Pericardium fibroblast (primary cell): ENCODE results near the gene THAP8. TPM values are rescaled to one million over a fixed set of nuclear protein-coding genes. Genes with fewer than 3 reads are reported as not detected.

Experiments
- total RNA-seq: library from RNA; depleted of rRNA; stranded (reverse); fragments of >200 nt; gene quantifications from 2 replicates; pipeline ENCODE4 v1.2.3, GENCODE V29; 2015

THAP8 gene, protein sequence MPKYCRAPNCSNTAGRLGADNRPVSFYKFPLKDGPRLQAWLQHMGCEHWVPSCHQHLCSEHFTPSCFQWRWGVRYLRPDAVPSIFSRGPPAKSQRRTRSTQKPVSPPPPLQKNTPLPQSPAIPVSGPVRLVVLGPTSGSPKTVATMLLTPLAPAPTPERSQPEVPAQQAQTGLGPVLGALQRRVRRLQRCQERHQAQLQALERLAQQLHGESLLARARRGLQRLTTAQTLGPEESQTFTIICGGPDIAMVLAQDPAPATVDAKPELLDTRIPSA
- total RNA-seq = 11.9 and 20.5 TPM in 2 replicates

GRCh38 chr19:36054119-36054732 is at the start of gene THAP8:
Gene THAP8, minus strand, starts transcription at chr19:36054285. Its CDS starts 68 bp downstream, at chr19:36054217.

DNA sequence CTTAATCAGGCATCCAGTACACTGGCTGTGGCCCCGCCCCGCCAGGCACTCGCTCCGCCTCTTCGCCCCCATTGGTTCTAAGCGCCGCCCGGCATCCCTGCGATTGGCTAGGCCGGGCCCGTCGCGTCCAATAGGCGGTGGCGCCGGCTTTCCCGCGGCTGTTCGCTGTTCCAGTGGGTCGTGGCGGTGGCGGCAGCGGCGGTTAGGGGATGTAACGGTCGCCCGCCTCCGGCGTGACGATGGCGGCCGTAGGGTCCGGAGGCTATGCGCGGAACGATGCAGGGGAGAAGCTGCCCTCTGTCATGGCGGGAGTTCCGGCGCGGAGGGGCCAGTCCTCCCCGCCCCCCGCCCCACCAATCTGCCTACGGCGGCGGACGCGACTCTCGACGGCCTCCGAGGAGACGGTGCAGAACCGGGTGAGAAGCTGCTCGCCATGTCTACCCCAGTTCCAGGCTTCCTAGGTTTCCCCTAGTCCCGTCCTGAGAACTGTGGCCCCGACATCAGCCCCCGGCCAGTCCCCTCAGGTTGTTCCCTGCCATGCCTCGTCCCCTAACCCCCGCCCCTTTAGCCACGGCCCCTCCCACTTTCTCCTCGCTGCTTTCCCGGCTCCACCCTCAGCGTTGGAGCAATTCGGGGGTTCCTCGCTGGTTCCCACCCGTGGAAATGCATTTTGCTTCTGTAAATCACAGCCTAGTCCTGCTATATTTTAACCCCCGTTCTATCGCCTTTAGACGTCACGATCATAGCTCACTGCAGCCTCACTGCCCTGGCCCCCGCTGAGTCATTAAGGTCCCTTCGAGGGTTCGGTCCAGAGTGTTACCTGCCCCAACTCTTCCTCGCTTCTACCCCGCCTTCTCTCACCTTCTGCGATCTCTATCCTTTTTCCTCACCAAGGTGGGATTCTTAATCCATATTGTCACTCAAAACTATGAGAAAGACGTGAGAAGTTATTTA is 925 bp upstream of the THAP8 start, which contains the start of gene WDR62:
TSS of gene WDR62 (plus strand) at position 165 of the 954 bp plus-strand sequence. CDS start at position 240, 75 bp downstream.

DNA sequence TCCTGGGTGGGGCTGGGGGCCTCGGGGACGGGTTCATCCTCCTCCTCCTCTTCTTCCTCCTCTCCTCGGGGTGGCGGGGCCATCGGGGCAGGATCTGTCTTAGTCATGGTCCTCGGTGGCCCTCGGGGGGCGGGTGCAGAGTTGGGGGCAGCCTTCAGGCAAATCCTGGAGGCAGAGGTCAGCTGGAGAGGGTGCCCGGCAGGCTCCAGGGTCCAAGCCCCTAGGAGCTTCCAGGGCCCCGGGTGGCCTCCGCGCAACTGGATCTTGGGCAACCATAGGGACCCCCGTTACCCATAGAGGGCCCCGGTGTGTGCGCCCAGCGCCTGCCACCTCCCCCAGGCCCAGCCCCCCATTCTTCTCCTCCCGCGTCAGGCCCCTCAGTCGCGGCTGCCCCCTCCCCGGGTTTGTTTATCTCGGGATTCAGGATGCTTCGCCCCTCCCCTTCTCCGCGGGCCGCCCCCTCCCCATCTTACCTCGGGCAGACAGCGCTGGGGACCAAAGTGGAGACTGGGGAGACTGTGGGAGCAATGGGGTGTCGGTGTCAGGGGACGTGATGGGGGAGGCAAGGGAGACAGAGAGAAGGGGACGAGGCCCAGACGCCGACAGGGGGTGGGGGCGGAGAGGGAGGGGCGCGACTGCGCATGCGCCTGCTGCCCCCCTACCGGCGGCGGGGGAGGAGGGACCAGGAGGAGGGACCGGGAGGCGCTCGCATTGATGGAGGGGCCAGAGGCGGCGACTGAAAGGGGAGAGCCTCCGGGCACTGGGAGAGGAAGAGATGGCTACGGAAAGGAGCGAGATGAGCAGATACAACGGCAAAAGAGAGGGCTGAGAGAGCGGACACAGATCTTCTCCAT is 21.6 kb downstream of the THAP8 start, which contains the start of gene CLIP3:
TSS of gene CLIP3 (minus strand) at position 623 of the 854 bp plus-strand sequence. CDS start at position 107, 516 bp downstream.

GRCh38 chr19:36014012-36014924 is 39.8 kb downstream of the THAP8 start, which contains the start of gene ALKBH6:
Gene ALKBH6, minus strand, starts transcription at chr19:36014213. Its CDS starts 816 bp downstream, at chr19:36013397.

DNA sequence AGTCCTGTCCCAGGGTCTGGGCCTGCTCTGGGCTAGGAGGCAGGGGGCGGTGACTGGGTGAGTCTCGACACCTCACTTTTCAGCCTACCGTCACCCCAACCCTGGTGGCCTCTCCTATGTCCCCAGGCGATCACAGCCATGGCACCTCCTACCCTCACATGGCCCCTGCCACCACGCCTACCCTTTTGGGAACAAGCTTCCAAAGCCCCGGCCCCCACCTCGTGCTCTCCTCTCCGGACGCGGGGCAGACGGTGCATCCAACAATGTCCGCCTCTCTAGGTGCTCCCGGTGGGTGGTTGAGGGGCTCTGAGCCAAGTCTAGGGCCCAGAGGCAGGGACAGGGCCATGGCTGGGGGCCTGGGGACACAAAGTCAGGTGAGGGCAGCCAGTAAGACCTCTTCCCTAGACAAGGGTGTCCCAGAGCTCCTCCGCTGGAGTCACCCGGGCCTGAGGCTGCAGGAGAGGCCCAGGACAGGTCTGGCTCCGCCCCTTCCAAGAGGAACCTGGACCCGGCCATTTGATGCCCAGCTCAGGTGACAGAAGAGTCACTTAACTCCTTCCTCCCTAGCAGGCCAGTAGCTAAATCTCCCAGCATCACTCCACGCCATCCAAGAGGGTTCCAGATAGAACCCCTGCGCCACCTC is 45.6 kb downstream of the THAP8 start, which contains the start of gene SYNE4:
TSS of gene SYNE4 (minus strand) at position 478 of the 643 bp plus-strand sequence. CDS start at position 346, 132 bp downstream.

DNA sequence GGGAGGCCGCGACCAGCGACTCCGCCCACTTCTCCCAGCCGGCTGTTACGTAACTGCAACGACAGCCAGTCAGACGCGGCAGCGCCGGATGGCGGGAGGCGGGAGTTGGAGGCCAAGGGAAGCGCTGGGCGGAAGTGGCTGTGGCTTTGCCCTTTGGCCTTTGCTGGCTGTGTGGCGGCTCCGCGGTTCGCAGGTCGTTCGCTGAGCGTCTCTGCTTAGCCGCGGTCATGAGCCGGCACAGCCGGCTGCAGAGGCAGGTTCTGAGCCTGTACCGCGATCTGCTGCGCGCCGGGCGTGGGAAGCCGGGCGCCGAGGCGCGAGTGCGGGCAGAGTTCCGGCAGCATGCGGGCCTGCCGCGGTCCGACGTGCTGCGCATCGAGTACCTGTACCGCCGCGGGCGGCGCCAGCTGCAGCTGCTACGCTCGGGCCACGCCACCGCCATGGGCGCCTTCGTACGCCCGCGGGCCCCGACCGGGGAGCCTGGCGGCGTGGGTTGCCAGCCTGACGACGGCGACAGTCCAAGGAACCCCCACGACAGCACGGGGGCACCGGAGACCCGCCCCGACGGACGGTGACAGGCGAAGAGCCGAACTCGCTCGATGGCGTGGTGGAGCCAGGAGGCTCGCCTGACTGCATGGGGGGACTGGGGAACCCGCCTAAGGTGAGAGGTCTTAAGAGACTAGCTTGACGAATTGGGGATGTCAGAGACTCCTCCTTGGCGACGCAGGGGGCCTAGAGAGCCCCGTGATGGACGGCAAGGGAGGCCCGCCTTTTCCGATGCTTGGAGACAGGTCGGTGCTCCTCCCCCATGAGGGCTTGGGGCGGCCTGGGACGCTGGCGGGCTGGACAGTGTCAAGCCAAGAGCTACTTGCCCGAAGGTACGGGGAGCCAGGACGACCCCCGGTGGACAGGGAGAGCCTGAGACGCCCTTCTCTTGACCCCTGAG is 58.8 kb downstream of the THAP8 start, which contains the start of gene SDHAF1:
TSS of gene SDHAF1 (plus strand) at position 141 of the 946 bp plus-strand sequence. CDS start at position 228, 87 bp downstream.

Other genes starting within 250 kb of the THAP8 start
- gene PRODH2, start 241.4 kb downstream of the THAP8 start, total RNA-seq = not detected in 2 replicates
- not detected in 2 replicates for gene NPHS1, start 201.8 kb downstream of the THAP8 start, total RNA-seq
- 0.17 TPM in 1 of 2 replicates, not detected in the other for gene KIRREL2, start 197.4 kb downstream of the THAP8 start, total RNA-seq
- 8.9 and 27.8 TPM in 2 replicates for gene APLP1, start 185.7 kb downstream of the THAP8 start, total RNA-seq
- 0.34 and 1.5 TPM in 2 replicates for gene NFKBID, start 153.7 kb downstream of the THAP8 start, total RNA-seq
- not detected in 2 replicates for gene HCST, start 151.8 kb downstream of the THAP8 start, total RNA-seq
- gene TYROBP, start 146.0 kb downstream of the THAP8 start, total RNA-seq = not detected in 2 replicates
- 8.6 and 9.7 TPM in 2 replicates for gene LRFN3, start 117.9 kb downstream of the THAP8 start, total RNA-seq
- gene SDHAF1, start 59.1 kb downstream of the THAP8 start, total RNA-seq = 37.3 and 43.3 TPM in 2 replicates
- 0.35 TPM in 1 of 2 replicates, not detected in the other for gene SYNE4, start 45.5 kb downstream of the THAP8 start, total RNA-seq
- gene ALKBH6, start 40.1 kb downstream of the THAP8 start, total RNA-seq = 20.9 and 23.7 TPM in 2 replicates
- gene CLIP3, start 21.4 kb downstream of the THAP8 start, total RNA-seq = 18.4 and 29.3 TPM in 2 replicates
- gene WDR62, start 612 bp upstream of the THAP8 start, total RNA-seq = 0.09 and 1.2 TPM in 2 replicates
- not detected in 2 replicates for gene OVOL3, start 56.9 kb upstream of the THAP8 start, total RNA-seq
- 34.4 and 47.3 TPM in 2 replicates for gene POLR2I, start 60.6 kb upstream of the THAP8 start, total RNA-seq
- 159 and 271 TPM in 2 replicates for gene TBCB, start 61.2 kb upstream of the THAP8 start, total RNA-seq
- gene CAPNS1, start 85.8 kb upstream of the THAP8 start, total RNA-seq = 190 and 422 TPM in 2 replicates
- 17.6 and 22.8 TPM in 2 replicates for gene COX7A1, start 98.2 kb upstream of the THAP8 start, total RNA-seq
- 1.2 and 2.7 TPM in 2 replicates for gene ZNF565, start 160.4 kb upstream of the THAP8 start, total RNA-seq
- 49.5 and 60.3 TPM in 2 replicates for gene ZNF146, start 160.8 kb upstream of the THAP8 start, total RNA-seq